HCEC 1CT (cell line): ENCODE results near the gene NELFB.

Source experiments
- DNase-seq: peaks from one replicate; pipeline ENCODE4 v3.0.0-alpha.2; 2017

The NELFB gene

GRCh38 chr9:137268538-137269201 lies 13.5 kb downstream of the NELFB start:
- no peak for DNase-seq

- peak; percentile 27 for DNase-seq
These were observed 14.2 kb downstream of the NELFB start for GRCh38 chr9:137269231-137269772.

- no peak for DNase-seq
These were observed 16.0 kb downstream of the NELFB start for GRCh38 chr9:137270929-137271695.

- DNase-seq: no peak
These were observed 16.6 kb downstream of the NELFB start for GRCh38 chr9:137271696-137272076.

GRCh38 chr9:137272241-137273094 lies 17.3 kb downstream of the NELFB start:
- no peak for DNase-seq

- DNase-seq: no peak
These were observed 18.0 kb downstream of the NELFB start for GRCh38 chr9:137273095-137273490.

- no peak for DNase-seq
These were observed 18.6 kb downstream of the NELFB start for GRCh38 chr9:137273611-137274320.

GRCh38 chr9:137275203-137275587 lies 20.1 kb downstream of the NELFB start:
- no peak for DNase-seq

- DNase-seq: no peak
These were observed 20.7 kb downstream of the NELFB start for GRCh38 chr9:137275588-137276472.

- peak; percentile 67 for DNase-seq
These were observed 21.6 kb downstream of the NELFB start for GRCh38 chr9:137276473-137277328.

GRCh38 chr9:137277329-137278041 lies 22.4 kb downstream of the NELFB start, which contains the start of gene TOR4A:
TOR4A (plus strand) TSS chr9:137277726; CDS start chr9:137278690, 964 bp downstream.
- peak; percentile 92 for DNase-seq

- DNase-seq: no peak
These were observed 23.1 kb downstream of the NELFB start for GRCh38 chr9:137278061-137278701.

GRCh38 chr9:137278721-137279711 lies 23.9 kb downstream of the NELFB start:
- DNase-seq: no peak

- DNase-seq: no peak
These were observed 24.8 kb downstream of the NELFB start for GRCh38 chr9:137279741-137280473.

- no peak for DNase-seq
These were observed 25.6 kb downstream of the NELFB start for GRCh38 chr9:137280474-137281344.
